Spleen (tissue), 11 donors: ENCODE results near the gene ACER1. TPM values are rescaled to one million over a fixed set of nuclear protein-coding genes. Genes with fewer than 3 reads are reported as not detected.

Source experiments
- DNase-seq: peaks from one replicate; pipeline ENCODE4 v3.0.0-alpha.2; 2020
- H3K27ac ChIP-seq, 8 donors: fragments of 200-600 bp; sonication (generic) in 7 of 8; 1 replicate in 4 of 8; 2 replicates in 4 of 8; pipeline versions ENCODE4 v1.5.0 to v1.8.0; 2016 to 2021; ENCODE audit warnings: inconsistent platforms in 4 of 8, mild to moderate bottlenecking in 4 of 8, moderate library complexity in 1 of 8
- H3K27me3 ChIP-seq, 7 donors: fragments of 200-600 bp; sonication (generic) in 6 of 7; replicated peaks in 1 of 7; 1 replicate in 4 of 7; 2 replicates in 3 of 7; pipeline versions ENCODE4 v1.5.0 to v1.8.0; 2016 to 2021; ENCODE audit warnings: inconsistent platforms in 3 of 7, mild to moderate bottlenecking in 1 of 7
- H3K36me3 ChIP-seq, 6 donors: fragments of 200-600 bp; sonication (generic) in 5 of 6; 1 replicate in 4 of 6; 2 replicates in 2 of 6; pipeline versions ENCODE4 v1.5.0 to v1.8.0; 2016 to 2021; ENCODE audit warnings: inconsistent platforms in 2 of 6
- H3K4me1 ChIP-seq, 6 donors: fragments of 200-600 bp; sonication (generic) in 5 of 6; 1 replicate in 3 of 6; 2 replicates in 3 of 6; pipeline versions ENCODE4 v1.5.0 to v1.8.0; 2016 to 2021; ENCODE audit warnings: inconsistent platforms in 3 of 6
- H3K4me3 ChIP-seq, 8 donors: fragments of 200-600 bp; sonication (generic) in 7 of 8; 1 replicate in 4 of 8; 2 replicates in 4 of 8; pipeline versions ENCODE4 v1.5.0 to v1.8.0; 2016 to 2021; ENCODE audit warnings: inconsistent platforms in 4 of 8, mild to moderate bottlenecking in 4 of 8, moderate library complexity in 2 of 8
- H3K9me3 ChIP-seq, 8 donors: fragments of 200-600 bp; sonication (generic) in 7 of 8; 1 replicate in 4 of 8; 2 replicates in 4 of 8; pipeline versions ENCODE4 v1.5.0 to v1.8.0; 2016 to 2021; ENCODE audit warnings: inconsistent platforms in 4 of 8
- POLR2A ChIP-seq, 3 donors: fragments of 450-650 bp; IDR thresholded peaks; one replicate each; pipeline ENCODE4 v1.5.1; 2017; ENCODE audit warnings: antibody characterized with exemption in 3 of 3, mild to moderate bottlenecking in 1 of 3
- POLR2AphosphoS5 ChIP-seq, 3 donors: sonication (generic); formaldehyde crosslinking; IDR thresholded peaks; one replicate each; pipeline ENCODE4 v1.5.1; 2017; ENCODE audit warnings: antibody characterized with exemption in 3 of 3
- WGBS, 5 donors: extraction: QIAGEN DNeasy Blood & Tissue Kit in 3 of 5; methylation state at CpG; one replicate each; pipeline versions ENCODE4 v1.1.5 to v1.1.7; 2013 to 2018; 5-methylcytosine and 5-hydroxymethylcytosine counted together
- intact Hi-C: fragments of 100-400 bp; cut with DNase I; formaldehyde crosslinking; loops from one replicate; pipeline ENCODE4 v1.15.0; 2023; ENCODE audit warnings: low total_unique reads
- polyA plus RNA-seq, 3 donors: library from polyadenylated mRNA; stranded (reverse); fragments of 200-250 nt; gene quantifications; one replicate each; pipeline ENCODE4 v1.2.1, GENCODE V29; 2013
- total RNA-seq, 7 donors: library from RNA; depleted of rRNA in 3 of 7; stranded (reverse); fragments of >200 nt in 3 of 7; fragmentation: NEBNext Ultra II Directional in 4 of 7; extraction: Animal tissue kit (Norgen Biotek cat#: 25700) in 4 of 7; gene quantifications; one replicate each; pipeline versions ENCODE4 v1.1.0 to v1.2.1, GENCODE V29; 2016 to 2021
- TF ChIP-seq, protein P1 (sequence below), 11 experiments: fragments of 200-600 bp in 7 of 11; fragments of 450-650 bp in 4 of 11; sonication (generic) in 4 of 11; IDR thresholded peaks in 8 of 11; conservative IDR thresholded peaks in 3 of 11; 1 replicate in 7 of 11; 2 replicates in 4 of 11; pipeline versions ENCODE4 v1.4.0 to v1.8.0; 2016 to 2021; ENCODE audit warnings: antibody characterized with exemption in 11 of 11, inconsistent platforms in 4 of 11, mild to moderate bottlenecking in 1 of 11
- donor health status: healthy with polysubstance abuse.
- donor health status: DM: no; HTN: no; CAD: no; lungs with moderate emphysema.
- donor health status: DM: no; HTN: no; CAD: no.
- donor health status: Bipolar disorder and iron deficiency.
- donor health status: healthy.
- donor health status: DM: no; HTN: no; CAD: no.
- donor health status: DM: yes; HTN: yes; CAD: no.

ACER1 gene
- total and polyA plus RNA-seq, 10 donors, result 0.11 to 0.66 (median 0.19) TPM; not detected in 5

DNA sequence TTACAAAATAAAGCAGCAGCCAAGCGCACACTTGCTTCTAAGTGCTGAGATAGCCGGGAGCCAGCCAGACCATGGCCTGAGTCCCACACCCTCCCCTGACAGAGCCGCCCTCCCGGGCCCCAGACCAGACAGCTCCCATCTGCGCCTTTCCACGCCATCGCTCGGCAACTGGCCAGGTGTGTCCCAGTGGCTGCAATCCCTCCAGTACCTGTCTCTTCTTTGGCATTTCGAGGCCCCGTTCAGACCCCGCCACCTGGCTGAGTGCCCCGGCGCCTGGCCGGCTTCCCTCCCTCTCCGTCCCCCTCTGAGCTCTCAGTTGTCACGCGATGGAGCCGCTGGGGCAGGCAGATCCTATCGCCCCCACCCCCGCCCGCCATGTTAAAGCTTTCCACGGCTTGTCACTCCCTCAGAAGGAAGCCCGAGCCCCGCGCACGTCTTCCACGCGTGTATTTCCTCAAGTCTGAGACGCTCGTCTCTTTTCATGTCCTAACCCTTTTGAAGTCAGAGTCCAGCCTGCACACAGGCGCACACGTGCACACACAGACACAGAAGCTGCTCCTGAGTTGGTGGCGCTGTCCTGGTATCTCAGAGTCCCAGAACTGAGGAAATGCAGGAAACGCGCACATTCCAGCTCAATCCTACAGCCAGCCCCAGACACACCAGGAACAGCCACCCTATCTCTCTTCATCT lies 61.5 kb downstream of the ACER1 start:
- peaks cover 0 to 43% (median 30%) of the 10 kb centered on the region in 6 donors for H3K36me3 ChIP-seq
- TF ChIP-seq, protein P1, sequence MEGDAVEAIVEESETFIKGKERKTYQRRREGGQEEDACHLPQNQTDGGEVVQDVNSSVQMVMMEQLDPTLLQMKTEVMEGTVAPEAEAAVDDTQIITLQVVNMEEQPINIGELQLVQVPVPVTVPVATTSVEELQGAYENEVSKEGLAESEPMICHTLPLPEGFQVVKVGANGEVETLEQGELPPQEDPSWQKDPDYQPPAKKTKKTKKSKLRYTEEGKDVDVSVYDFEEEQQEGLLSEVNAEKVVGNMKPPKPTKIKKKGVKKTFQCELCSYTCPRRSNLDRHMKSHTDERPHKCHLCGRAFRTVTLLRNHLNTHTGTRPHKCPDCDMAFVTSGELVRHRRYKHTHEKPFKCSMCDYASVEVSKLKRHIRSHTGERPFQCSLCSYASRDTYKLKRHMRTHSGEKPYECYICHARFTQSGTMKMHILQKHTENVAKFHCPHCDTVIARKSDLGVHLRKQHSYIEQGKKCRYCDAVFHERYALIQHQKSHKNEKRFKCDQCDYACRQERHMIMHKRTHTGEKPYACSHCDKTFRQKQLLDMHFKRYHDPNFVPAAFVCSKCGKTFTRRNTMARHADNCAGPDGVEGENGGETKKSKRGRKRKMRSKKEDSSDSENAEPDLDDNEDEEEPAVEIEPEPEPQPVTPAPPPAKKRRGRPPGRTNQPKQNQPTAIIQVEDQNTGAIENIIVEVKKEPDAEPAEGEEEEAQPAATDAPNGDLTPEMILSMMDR (IDR thresholded peaks at IDR 0.05 in 8 of 11, conservative IDR thresholded peaks at IDR 0.05 in 3 of 11), result no peak
- TF ChIP-seq POLR2AphosphoS5 (IDR thresholded peaks at IDR 0.05) (peak in 2 of 3 donors; percentile 22 to 54), POLR2A (IDR thresholded peaks at IDR 0.05) (no peak)
- no peak for DNase-seq
- 62 to 76% (median 74%) methylated on average over 35 of the region's 35 CpGs for WGBS, 5 donors
- H3K27ac ChIP-seq, result peak overlapping the region in 7 of 8 donors; percentile 60 to 90 (median 86)
- H3K4me3 ChIP-seq, result peak overlapping the region in 2 of 8 donors; percentile 19 to 25
- H3K9me3 ChIP-seq, result no peaks in the 10 kb centered on the region
- intact Hi-C loops, result no loop called here
- peaks cover 7 to 82% (median 63%) of the 10 kb centered on the region in 6 donors for H3K4me1 ChIP-seq
- H3K27me3 ChIP-seq, result no peaks in the 10 kb centered on the region

DNA sequence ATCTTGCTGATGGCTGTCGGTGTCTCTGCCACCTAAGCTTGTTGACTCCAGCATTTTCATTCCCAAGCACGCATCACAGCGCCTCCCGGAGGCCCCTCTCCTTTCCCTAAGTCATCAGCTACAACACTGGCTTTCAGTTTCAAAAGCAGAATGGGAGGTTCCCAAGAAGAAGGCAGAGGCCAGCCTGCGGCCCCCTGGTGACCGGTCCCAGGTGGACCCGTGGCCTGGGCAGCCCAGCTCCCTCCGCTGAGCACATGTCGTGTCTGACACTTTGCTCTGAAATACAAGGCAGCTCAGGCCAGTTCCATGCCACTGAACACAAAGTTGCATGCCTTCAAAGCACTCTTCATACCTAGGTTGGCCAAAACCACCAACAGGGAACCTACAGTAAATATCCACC lies 62.2 kb downstream of the ACER1 start:
- DNase-seq, result no peak
- no peak for TF ChIP-seq POLR2A (IDR thresholded peaks at IDR 0.05)
- TF ChIP-seq, protein P1 (IDR thresholded peaks at IDR 0.05 in 8 of 11, conservative IDR thresholded peaks at IDR 0.05 in 3 of 11), result no peak
- TF ChIP-seq POLR2AphosphoS5 (IDR thresholded peaks at IDR 0.05), result no peak
- Histone ChIP-seq H3K36me3 (peaks cover 0 to 47% (median 30%) of the 10 kb centered on the region in 6 donors), H3K4me1 (peaks cover 3 to 76% (median 57%) of the 10 kb centered on the region in 6 donors), H3K27me3 (no peaks in the 10 kb centered on the region), H3K4me3 (peak overlapping the region in 1 of 8 donors; percentile 19), H3K27ac (peak overlapping the region in 7 of 8 donors; percentile 36 to 90 (median 86)), H3K9me3 (no peaks in the 10 kb centered on the region)
- 72 to 90% (median 87%) methylated on average over 8 to 9 of the region's 9 CpGs for WGBS, 5 donors
- intact Hi-C loops, result no loop called here

- TF ChIP-seq, protein P1 (IDR thresholded peaks at IDR 0.05 in 8 of 11, conservative IDR thresholded peaks at IDR 0.05 in 3 of 11), result no peak
- TF ChIP-seq POLR2A (IDR thresholded peaks at IDR 0.05) (no peak), POLR2AphosphoS5 (IDR thresholded peaks at IDR 0.05) (no peak)
- no peak overlapping the region for H3K4me3 ChIP-seq
- intact Hi-C loops, result no loop called here
- H3K27ac ChIP-seq, result peak overlapping the region in 4 of 8 donors; percentile 36 to 90 (median 88)
- H3K27me3 ChIP-seq, result no peaks in the 10 kb centered on the region
- DNase-seq, result no peak
- H3K36me3 ChIP-seq, result peaks cover 0 to 52% (median 30%) of the 10 kb centered on the region in 6 donors
- peaks cover 3 to 72% (median 53%) of the 10 kb centered on the region in 6 donors for H3K4me1 ChIP-seq
- WGBS, 5 donors, result 93 to 98% (median 96%) methylated on average over 14 to 17 of the region's 17 CpGs
- no peaks in the 10 kb centered on the region for H3K9me3 ChIP-seq
Observed at GRCh38 chr19:6270822-6271221, 62.6 kb downstream of the ACER1 start.

- intact Hi-C loops, result no loop called here
- 92 to 96% (median 94%) methylated on average over 9 to 31 of the region's 31 CpGs for WGBS, 5 donors
- Histone ChIP-seq H3K9me3 (no peaks in the 10 kb centered on the region), H3K36me3 (peaks cover 0 to 58% (median 30%) of the 10 kb centered on the region in 6 donors), H3K4me3 (no peak overlapping the region), H3K4me1 (peaks cover 3 to 67% (median 47%) of the 10 kb centered on the region in 6 donors), H3K27ac (peak overlapping the region in 2 of 8 donors; percentile 88 to 90), H3K27me3 (no peaks in the 10 kb centered on the region)
- TF ChIP-seq POLR2AphosphoS5 (IDR thresholded peaks at IDR 0.05), result peak in 1 of 3 donors; percentile 32
- no peak for TF ChIP-seq POLR2A (IDR thresholded peaks at IDR 0.05)
- TF ChIP-seq, protein P1 (IDR thresholded peaks at IDR 0.05 in 8 of 11, conservative IDR thresholded peaks at IDR 0.05 in 3 of 11), result no peak
- no peak for DNase-seq
Observed at GRCh38 chr19:6270076-6270745, 63.2 kb downstream of the ACER1 start.
